Measurements from ENCODE around the gene IFI6.
"Not testable (repeated sequence)": the region's sequence is repeated elsewhere in the genome, so short reads cannot be mapped to it uniquely, and the experiment has no call there.

Gene IFI6

GRCh38 chr1:27649306-27649635 lies 22.7 kb downstream of the IFI6 start:
- no peak for DNase-seq

GRCh38 chr1:27648602-27649305 lies 23.2 kb downstream of the IFI6 start:
- no peak for DNase-seq

- no peak for DNase-seq
Observed at GRCh38 chr1:27647328-27647727, 24.7 kb downstream of the IFI6 start.

- no peak for DNase-seq
Observed at GRCh38 chr1:27646676-27647075, 25.3 kb downstream of the IFI6 start.

GRCh38 chr1:27645071-27645415 lies 26.9 kb downstream of the IFI6 start:
- DNase-seq: no peak

GRCh38 chr1:27644369-27645070 lies 27.5 kb downstream of the IFI6 start:
- no peak for DNase-seq

GRCh38 chr1:27643600-27644368 lies 28.2 kb downstream of the IFI6 start:
- peak; percentile 47 to 74 (median 56) for DNase-seq

GRCh38 chr1:27640514-27640913 lies 31.5 kb downstream of the IFI6 start:
- DNase-seq: not testable (repeated sequence)

GRCh38 chr1:27638805-27639204 lies 33.2 kb downstream of the IFI6 start:
- DNase-seq: no peak

- DNase-seq: no peak
Observed at GRCh38 chr1:27638047-27638734, 33.8 kb downstream of the IFI6 start.

GRCh38 chr1:27635396-27636142 lies 36.4 kb downstream of the IFI6 start:
- no peak for DNase-seq

GRCh38 chr1:27634985-27635367 lies 37.0 kb downstream of the IFI6 start, which contains the start of gene FGR:
FGR (minus strand) TSS chr1:27635185; CDS start chr1:27623916, 11,269 bp downstream.
- DNase-seq: no peak

- DNase-seq: peak in 5 of 6 experiments; percentile 12 to 39 (median 16)
Observed at GRCh38 chr1:27634177-27634984, 37.6 kb downstream of the IFI6 start.

GRCh38 chr1:27633640-27634176 lies 38.3 kb downstream of the IFI6 start:
- peak in 1 of 6 experiments; percentile 27 for DNase-seq

GRCh38 chr1:27633298-27633610 lies 38.7 kb downstream of the IFI6 start:
- peak in 1 of 6 experiments; percentile 38 for DNase-seq

- DNase-seq: peak in 2 of 6 experiments; percentile 15 to 42
Observed at GRCh38 chr1:27632387-27633297, 39.4 kb downstream of the IFI6 start.

- DNase-seq: peak in 1 of 6 experiments; percentile 28
Observed at GRCh38 chr1:27630859-27631491, 41.0 kb downstream of the IFI6 start.

- DNase-seq: no peak
Observed at GRCh38 chr1:27628712-27629111, 43.3 kb downstream of the IFI6 start.

- not testable (repeated sequence) for DNase-seq
Observed at GRCh38 chr1:27627733-27628132, 44.3 kb downstream of the IFI6 start.

GRCh38 chr1:27627061-27627460 lies 44.9 kb downstream of the IFI6 start:
- DNase-seq: no peak
